ENCODE results near the gene RPP40. TPM values are rescaled to one million over a fixed set of nuclear protein-coding genes. Genes with fewer than 3 reads are reported as not detected.

The RPP40 gene
- total and polyA plus RNA-seq, 2 of the 8 experiments (the other 6 are each of a cell fraction or from before 2014, with no cell fraction given): 7.0 to 15.7 TPM

DNA sequence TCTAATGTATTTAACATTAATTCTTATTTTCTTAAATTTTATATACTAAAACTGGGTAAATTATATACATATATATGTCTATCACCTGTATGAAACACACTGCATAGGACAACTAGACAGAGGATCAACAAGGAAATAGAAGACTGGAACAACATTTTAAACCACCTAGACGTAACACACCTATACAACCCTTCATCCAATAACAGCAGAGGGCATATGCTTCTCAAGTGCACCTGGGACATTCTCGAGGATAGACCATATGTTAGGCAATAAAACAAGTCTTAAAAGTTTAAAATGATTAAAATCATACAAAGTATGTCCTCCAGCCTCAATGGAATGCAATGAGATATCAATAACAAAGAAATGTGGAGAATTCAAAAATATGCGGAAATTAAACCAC lies 45.2 kb downstream of the RPP40 start (continued):
- TF ChIP-seq, protein P1, sequence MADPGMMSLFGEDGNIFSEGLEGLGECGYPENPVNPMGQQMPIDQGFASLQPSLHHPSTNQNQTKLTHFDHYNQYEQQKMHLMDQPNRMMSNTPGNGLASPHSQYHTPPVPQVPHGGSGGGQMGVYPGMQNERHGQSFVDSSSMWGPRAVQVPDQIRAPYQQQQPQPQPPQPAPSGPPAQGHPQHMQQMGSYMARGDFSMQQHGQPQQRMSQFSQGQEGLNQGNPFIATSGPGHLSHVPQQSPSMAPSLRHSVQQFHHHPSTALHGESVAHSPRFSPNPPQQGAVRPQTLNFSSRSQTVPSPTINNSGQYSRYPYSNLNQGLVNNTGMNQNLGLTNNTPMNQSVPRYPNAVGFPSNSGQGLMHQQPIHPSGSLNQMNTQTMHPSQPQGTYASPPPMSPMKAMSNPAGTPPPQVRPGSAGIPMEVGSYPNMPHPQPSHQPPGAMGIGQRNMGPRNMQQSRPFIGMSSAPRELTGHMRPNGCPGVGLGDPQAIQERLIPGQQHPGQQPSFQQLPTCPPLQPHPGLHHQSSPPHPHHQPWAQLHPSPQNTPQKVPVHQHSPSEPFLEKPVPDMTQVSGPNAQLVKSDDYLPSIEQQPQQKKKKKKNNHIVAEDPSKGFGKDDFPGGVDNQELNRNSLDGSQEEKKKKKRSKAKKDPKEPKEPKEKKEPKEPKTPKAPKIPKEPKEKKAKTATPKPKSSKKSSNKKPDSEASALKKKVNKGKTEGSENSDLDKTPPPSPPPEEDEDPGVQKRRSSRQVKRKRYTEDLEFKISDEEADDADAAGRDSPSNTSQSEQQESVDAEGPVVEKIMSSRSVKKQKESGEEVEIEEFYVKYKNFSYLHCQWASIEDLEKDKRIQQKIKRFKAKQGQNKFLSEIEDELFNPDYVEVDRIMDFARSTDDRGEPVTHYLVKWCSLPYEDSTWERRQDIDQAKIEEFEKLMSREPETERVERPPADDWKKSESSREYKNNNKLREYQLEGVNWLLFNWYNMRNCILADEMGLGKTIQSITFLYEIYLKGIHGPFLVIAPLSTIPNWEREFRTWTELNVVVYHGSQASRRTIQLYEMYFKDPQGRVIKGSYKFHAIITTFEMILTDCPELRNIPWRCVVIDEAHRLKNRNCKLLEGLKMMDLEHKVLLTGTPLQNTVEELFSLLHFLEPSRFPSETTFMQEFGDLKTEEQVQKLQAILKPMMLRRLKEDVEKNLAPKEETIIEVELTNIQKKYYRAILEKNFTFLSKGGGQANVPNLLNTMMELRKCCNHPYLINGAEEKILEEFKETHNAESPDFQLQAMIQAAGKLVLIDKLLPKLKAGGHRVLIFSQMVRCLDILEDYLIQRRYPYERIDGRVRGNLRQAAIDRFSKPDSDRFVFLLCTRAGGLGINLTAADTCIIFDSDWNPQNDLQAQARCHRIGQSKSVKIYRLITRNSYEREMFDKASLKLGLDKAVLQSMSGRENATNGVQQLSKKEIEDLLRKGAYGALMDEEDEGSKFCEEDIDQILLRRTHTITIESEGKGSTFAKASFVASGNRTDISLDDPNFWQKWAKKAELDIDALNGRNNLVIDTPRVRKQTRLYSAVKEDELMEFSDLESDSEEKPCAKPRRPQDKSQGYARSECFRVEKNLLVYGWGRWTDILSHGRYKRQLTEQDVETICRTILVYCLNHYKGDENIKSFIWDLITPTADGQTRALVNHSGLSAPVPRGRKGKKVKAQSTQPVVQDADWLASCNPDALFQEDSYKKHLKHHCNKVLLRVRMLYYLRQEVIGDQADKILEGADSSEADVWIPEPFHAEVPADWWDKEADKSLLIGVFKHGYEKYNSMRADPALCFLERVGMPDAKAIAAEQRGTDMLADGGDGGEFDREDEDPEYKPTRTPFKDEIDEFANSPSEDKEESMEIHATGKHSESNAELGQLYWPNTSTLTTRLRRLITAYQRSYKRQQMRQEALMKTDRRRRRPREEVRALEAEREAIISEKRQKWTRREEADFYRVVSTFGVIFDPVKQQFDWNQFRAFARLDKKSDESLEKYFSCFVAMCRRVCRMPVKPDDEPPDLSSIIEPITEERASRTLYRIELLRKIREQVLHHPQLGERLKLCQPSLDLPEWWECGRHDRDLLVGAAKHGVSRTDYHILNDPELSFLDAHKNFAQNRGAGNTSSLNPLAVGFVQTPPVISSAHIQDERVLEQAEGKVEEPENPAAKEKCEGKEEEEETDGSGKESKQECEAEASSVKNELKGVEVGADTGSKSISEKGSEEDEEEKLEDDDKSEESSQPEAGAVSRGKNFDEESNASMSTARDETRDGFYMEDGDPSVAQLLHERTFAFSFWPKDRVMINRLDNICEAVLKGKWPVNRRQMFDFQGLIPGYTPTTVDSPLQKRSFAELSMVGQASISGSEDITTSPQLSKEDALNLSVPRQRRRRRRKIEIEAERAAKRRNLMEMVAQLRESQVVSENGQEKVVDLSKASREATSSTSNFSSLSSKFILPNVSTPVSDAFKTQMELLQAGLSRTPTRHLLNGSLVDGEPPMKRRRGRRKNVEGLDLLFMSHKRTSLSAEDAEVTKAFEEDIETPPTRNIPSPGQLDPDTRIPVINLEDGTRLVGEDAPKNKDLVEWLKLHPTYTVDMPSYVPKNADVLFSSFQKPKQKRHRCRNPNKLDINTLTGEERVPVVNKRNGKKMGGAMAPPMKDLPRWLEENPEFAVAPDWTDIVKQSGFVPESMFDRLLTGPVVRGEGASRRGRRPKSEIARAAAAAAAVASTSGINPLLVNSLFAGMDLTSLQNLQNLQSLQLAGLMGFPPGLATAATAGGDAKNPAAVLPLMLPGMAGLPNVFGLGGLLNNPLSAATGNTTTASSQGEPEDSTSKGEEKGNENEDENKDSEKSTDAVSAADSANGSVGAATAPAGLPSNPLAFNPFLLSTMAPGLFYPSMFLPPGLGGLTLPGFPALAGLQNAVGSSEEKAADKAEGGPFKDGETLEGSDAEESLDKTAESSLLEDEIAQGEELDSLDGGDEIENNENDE (IDR thresholded peaks at IDR 0.05; ENCODE audit: insufficient replicate concordance, low read length): no peak
- TF ChIP-seq, protein P2, sequence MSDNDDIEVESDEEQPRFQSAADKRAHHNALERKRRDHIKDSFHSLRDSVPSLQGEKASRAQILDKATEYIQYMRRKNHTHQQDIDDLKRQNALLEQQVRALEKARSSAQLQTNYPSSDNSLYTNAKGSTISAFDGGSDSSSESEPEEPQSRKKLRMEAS (IDR thresholded peaks at IDR 0.05): peak; percentile 56; the same call in 1 of the 2 replicates
- TF ChIP-seq, protein P3, sequence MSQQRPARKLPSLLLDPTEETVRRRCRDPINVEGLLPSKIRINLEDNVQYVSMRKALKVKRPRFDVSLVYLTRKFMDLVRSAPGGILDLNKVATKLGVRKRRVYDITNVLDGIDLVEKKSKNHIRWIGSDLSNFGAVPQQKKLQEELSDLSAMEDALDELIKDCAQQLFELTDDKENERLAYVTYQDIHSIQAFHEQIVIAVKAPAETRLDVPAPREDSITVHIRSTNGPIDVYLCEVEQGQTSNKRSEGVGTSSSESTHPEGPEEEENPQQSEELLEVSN (IDR thresholded peaks at IDR 0.05): peak; percentile 64; the same call in 1 of the 2 replicates
- TF ChIP-seq CBX8 (IDR thresholded peaks at IDR 0.05; ENCODE audit: borderline replicate concordance, low read depth, low read length) (no peak), GABPA (IDR thresholded peaks at IDR 0.05; ENCODE audit: borderline replicate concordance, insufficient read depth, low read length) (no peak)
